SK-N-MC (cell line): ENCODE measurements around the gene S100A13.

Source experiments
- EZH2 ChIP-seq: fragments of 200-600 bp; sonication (generic); IDR thresholded peaks from one replicate; pipeline ENCODE4 v1.6.1; 2017; ENCODE audit warnings: antibody characterized with exemption
- FOXP2 ChIP-seq: optimal IDR thresholded peaks from 2 replicates; pipeline ENCODE3; 2011; ENCODE audit warnings: mild to moderate bottlenecking, moderate library complexity; ENCODE audit not compliant: insufficient read depth; ENCODE audit errors: extremely low read length, control extremely low read depth
- POLR2AphosphoS5 ChIP-seq: IDR thresholded peaks from 2 replicates; pipeline ENCODE4 v1.6.1; 2012; ENCODE audit warnings: mild to moderate bottlenecking, low read depth, low read length, borderline replicate concordance

- TF ChIP-seq POLR2AphosphoS5 (no peak), FOXP2 (no peak), EZH2 (no peak)
These were observed 42.3 kb upstream of the S100A13 start for GRCh38 chr1:153669606-153670005.
